NCI-H2107 (cell line): ENCODE data around the gene PDLIM5.

Experiments
- DNase-seq: peaks from one replicate; lab custom pipeline; 2025; lab: John Stamatoyannopoulos, UW

PDLIM5 gene

GRCh38 chr4:94559351-94559806 lies 107.6 kb downstream of the PDLIM5 start:
- no peak for DNase-seq

- DNase-seq: no peak
Measured at GRCh38 chr4:94561249-94562024, 109.7 kb downstream of the PDLIM5 start.

- DNase-seq: no peak
Measured at GRCh38 chr4:94562285-94562684, 110.5 kb downstream of the PDLIM5 start.

GRCh38 chr4:94564252-94564651 lies 112.5 kb downstream of the PDLIM5 start:
- DNase-seq: no peak

- no peak for DNase-seq
Measured at GRCh38 chr4:94566420-94566819, 114.7 kb downstream of the PDLIM5 start.

GRCh38 chr4:94567811-94568210 lies 116.1 kb downstream of the PDLIM5 start:
- DNase-seq: no peak

- DNase-seq: no peak
Measured at GRCh38 chr4:94570558-94570957, 118.8 kb downstream of the PDLIM5 start.

GRCh38 chr4:94571298-94571697 lies 119.6 kb downstream of the PDLIM5 start:
- DNase-seq: no peak

GRCh38 chr4:94571715-94572114 lies 120.0 kb downstream of the PDLIM5 start:
- DNase-seq: no peak

- DNase-seq: no peak
Measured at GRCh38 chr4:94574050-94574449, 122.3 kb downstream of the PDLIM5 start.

GRCh38 chr4:94574616-94575015 lies 122.9 kb downstream of the PDLIM5 start:
- no peak for DNase-seq

GRCh38 chr4:94575652-94576051 lies 123.9 kb downstream of the PDLIM5 start:
- no peak for DNase-seq

GRCh38 chr4:94576210-94576609 lies 124.5 kb downstream of the PDLIM5 start:
- DNase-seq: no peak

- DNase-seq: no peak
Measured at GRCh38 chr4:94577136-94577535, 125.4 kb downstream of the PDLIM5 start.

- no peak for DNase-seq
Measured at GRCh38 chr4:94578195-94578594, 126.5 kb downstream of the PDLIM5 start.

- no peak for DNase-seq
Measured at GRCh38 chr4:94581766-94582165, 130.0 kb downstream of the PDLIM5 start.

- no peak for DNase-seq
Measured at GRCh38 chr4:94582517-94582916, 130.8 kb downstream of the PDLIM5 start.

GRCh38 chr4:94583914-94584641 lies 132.3 kb downstream of the PDLIM5 start:
- no peak for DNase-seq

GRCh38 chr4:94588896-94589693 lies 137.4 kb downstream of the PDLIM5 start:
- DNase-seq: no peak

- DNase-seq: no peak
Measured at GRCh38 chr4:94590493-94590892, 138.8 kb downstream of the PDLIM5 start.

GRCh38 chr4:94591289-94591688 lies 139.5 kb downstream of the PDLIM5 start:
- DNase-seq: no peak

GRCh38 chr4:94595013-94595412 lies 143.3 kb downstream of the PDLIM5 start:
- DNase-seq: no peak
